GM21423 (cell line): Measurements from ENCODE around the gene ACSBG1.
A peak's percentile ranks its signal among the peaks of the same experiment; 100 is the strongest.

Experiments
- ATAC-seq: cut with Tn5 transposase; IDR thresholded peaks from one replicate; pipeline ENCODE4 v1.9.1; 2021; ENCODE audit warnings: mild to moderate bottlenecking, moderate library complexity; ENCODE audit not compliant: unreplicated experiment

Gene ACSBG1

GRCh38 chr15:78140292-78140691 is 94.1 kb downstream of the ACSBG1 start:
- ATAC-seq: no peak

GRCh38 chr15:78139578-78139977 is 94.8 kb downstream of the ACSBG1 start:
- no peak for ATAC-seq

GRCh38 chr15:78133801-78134200 is 100.6 kb downstream of the ACSBG1 start:
- ATAC-seq: no peak

- ATAC-seq: peak; percentile 89
These were observed 102.9 kb downstream of the ACSBG1 start, which contains the start of gene CIB2 for GRCh38 chr15:78131295-78132061. Gene CIB2, minus strand, starts transcription at chr15:78131445. Its CDS starts 230 bp downstream, at chr15:78131215.

- ATAC-seq: peak; percentile 23
These were observed 103.7 kb downstream of the ACSBG1 start for GRCh38 chr15:78130466-78131294.

- no peak for ATAC-seq
These were observed 104.5 kb downstream of the ACSBG1 start for GRCh38 chr15:78129751-78130287.

GRCh38 chr15:78129077-78129750 is 105.2 kb downstream of the ACSBG1 start:
- no peak for ATAC-seq

- no peak for ATAC-seq
These were observed 106.5 kb downstream of the ACSBG1 start for GRCh38 chr15:78127882-78128281.

GRCh38 chr15:78125267-78125666 is 109.1 kb downstream of the ACSBG1 start:
- no peak for ATAC-seq

GRCh38 chr15:78120523-78120922 is 113.8 kb downstream of the ACSBG1 start:
- ATAC-seq: no peak
